Upper lobe of left lung (tissue), 4 donors: ENCODE results near the gene RGCC.

Source experiments
- EP300 ChIP-seq, 4 donors: sonication (generic); formaldehyde crosslinking; IDR thresholded peaks; one replicate each; pipeline ENCODE4 v1.5.1; 2017; ENCODE audit warnings: antibody characterized with exemption in 4 of 4, control low read depth in 2 of 4
- TF ChIP-seq, protein P1 (sequence below), 6 experiments: fragments of 450-650 bp in 4 of 6; fragments of 200-600 bp in 2 of 6; sonication (generic) in 2 of 6; IDR thresholded peaks; one replicate each; pipeline ENCODE4 v1.5.1; 2016 to 2019; ENCODE audit warnings: antibody characterized with exemption in 6 of 6

GRCh38 chr13:41516760-41517159, 59.4 kb downstream of the RGCC start:
- TF ChIP-seq, protein P1, sequence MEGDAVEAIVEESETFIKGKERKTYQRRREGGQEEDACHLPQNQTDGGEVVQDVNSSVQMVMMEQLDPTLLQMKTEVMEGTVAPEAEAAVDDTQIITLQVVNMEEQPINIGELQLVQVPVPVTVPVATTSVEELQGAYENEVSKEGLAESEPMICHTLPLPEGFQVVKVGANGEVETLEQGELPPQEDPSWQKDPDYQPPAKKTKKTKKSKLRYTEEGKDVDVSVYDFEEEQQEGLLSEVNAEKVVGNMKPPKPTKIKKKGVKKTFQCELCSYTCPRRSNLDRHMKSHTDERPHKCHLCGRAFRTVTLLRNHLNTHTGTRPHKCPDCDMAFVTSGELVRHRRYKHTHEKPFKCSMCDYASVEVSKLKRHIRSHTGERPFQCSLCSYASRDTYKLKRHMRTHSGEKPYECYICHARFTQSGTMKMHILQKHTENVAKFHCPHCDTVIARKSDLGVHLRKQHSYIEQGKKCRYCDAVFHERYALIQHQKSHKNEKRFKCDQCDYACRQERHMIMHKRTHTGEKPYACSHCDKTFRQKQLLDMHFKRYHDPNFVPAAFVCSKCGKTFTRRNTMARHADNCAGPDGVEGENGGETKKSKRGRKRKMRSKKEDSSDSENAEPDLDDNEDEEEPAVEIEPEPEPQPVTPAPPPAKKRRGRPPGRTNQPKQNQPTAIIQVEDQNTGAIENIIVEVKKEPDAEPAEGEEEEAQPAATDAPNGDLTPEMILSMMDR (IDR thresholded peaks at IDR 0.05), result no peak
- TF ChIP-seq EP300 (IDR thresholded peaks at IDR 0.05), result no peak
